Suprapubic skin (tissue), 4 donors: Measurements from ENCODE around the gene PTPRN2. TPM values are rescaled to one million over a fixed set of nuclear protein-coding genes. Genes with fewer than 3 reads are reported as not detected.

ENCODE experiments used
- DNase-seq, 2 donors: peaks; one replicate each; pipeline ENCODE4 v3.0.0-alpha.2; 2019; ENCODE audit warnings: low spot score in 2 of 2
- H3K27ac ChIP-seq: fragments of 200-600 bp; sonication (generic); one replicate; pipeline ENCODE4 v1.5.1; 2019
- H3K27me3 ChIP-seq: fragments of 200-600 bp; sonication (generic); one replicate; pipeline ENCODE4 v1.5.1; 2019
- H3K36me3 ChIP-seq: fragments of 200-600 bp; sonication (generic); one replicate; pipeline ENCODE4 v1.5.1; 2019
- H3K4me1 ChIP-seq: fragments of 200-600 bp; sonication (generic); one replicate; pipeline ENCODE4 v1.5.1; 2019
- H3K4me3 ChIP-seq: fragments of 200-600 bp; sonication (generic); one replicate; pipeline ENCODE4 v1.5.1; 2019; ENCODE audit warnings: mild to moderate bottlenecking
- H3K9me3 ChIP-seq: fragments of 200-600 bp; sonication (generic); one replicate; pipeline ENCODE4 v1.5.1; 2019
- EP300 ChIP-seq: sonication (generic); formaldehyde crosslinking; IDR thresholded peaks from one replicate; pipeline ENCODE4 v1.6.1; 2017; ENCODE audit warnings: antibody characterized with exemption
- POLR2A ChIP-seq, 2 donors: fragments of 450-650 bp; IDR thresholded peaks; one replicate each; pipeline ENCODE4 v1.6.1; 2017; ENCODE audit warnings: antibody characterized with exemption in 2 of 2, mild to moderate bottlenecking in 2 of 2, moderate library complexity in 2 of 2
- POLR2AphosphoS5 ChIP-seq, 3 donors: sonication (generic); formaldehyde crosslinking; IDR thresholded peaks; one replicate each; pipeline ENCODE4 v1.6.1; 2017; ENCODE audit warnings: antibody characterized with exemption in 3 of 3
- WGBS: methylation state at CpG from one replicate; pipeline ENCODE4 v1.1.5; 2018; 5-methylcytosine and 5-hydroxymethylcytosine counted together
- total RNA-seq, 4 donors: library from RNA; depleted of rRNA; stranded (reverse); fragments of >200 nt; gene quantifications; one replicate each; pipeline ENCODE4 v1.1.0, GENCODE V29; 2016
- TF ChIP-seq, protein P1 (sequence below), 2 donors: fragments of 200-600 bp in 1 of 2; fragments of 450-650 bp in 1 of 2; sonication (generic) in 1 of 2; IDR thresholded peaks; one replicate each; pipeline ENCODE4 v1.5.1; 2016 to 2019; ENCODE audit warnings: antibody characterized with exemption in 2 of 2, mild to moderate bottlenecking in 1 of 2, moderate library complexity in 1 of 2

Gene PTPRN2
- total RNA-seq, 4 donors from 2014 or later: 0.23 to 1.8 (median 1.3) TPM

- H3K27ac ChIP-seq: no peak overlapping the region
- TF ChIP-seq EP300 (no peak), POLR2AphosphoS5 (IDR thresholded peaks at IDR 0.05) (no peak), POLR2A (IDR thresholded peaks at IDR 0.05) (no peak)
- TF ChIP-seq, protein P1, sequence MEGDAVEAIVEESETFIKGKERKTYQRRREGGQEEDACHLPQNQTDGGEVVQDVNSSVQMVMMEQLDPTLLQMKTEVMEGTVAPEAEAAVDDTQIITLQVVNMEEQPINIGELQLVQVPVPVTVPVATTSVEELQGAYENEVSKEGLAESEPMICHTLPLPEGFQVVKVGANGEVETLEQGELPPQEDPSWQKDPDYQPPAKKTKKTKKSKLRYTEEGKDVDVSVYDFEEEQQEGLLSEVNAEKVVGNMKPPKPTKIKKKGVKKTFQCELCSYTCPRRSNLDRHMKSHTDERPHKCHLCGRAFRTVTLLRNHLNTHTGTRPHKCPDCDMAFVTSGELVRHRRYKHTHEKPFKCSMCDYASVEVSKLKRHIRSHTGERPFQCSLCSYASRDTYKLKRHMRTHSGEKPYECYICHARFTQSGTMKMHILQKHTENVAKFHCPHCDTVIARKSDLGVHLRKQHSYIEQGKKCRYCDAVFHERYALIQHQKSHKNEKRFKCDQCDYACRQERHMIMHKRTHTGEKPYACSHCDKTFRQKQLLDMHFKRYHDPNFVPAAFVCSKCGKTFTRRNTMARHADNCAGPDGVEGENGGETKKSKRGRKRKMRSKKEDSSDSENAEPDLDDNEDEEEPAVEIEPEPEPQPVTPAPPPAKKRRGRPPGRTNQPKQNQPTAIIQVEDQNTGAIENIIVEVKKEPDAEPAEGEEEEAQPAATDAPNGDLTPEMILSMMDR (IDR thresholded peaks at IDR 0.05): no peak
- no peaks in the 10 kb centered on the region for H3K36me3 ChIP-seq
- H3K4me3 ChIP-seq: no peak overlapping the region
- H3K27me3 ChIP-seq: peaks cover 8% of the 10 kb centered on the region
- H3K4me1 ChIP-seq: peaks cover 21% of the 10 kb centered on the region
- peak; percentile 37 to 80 for DNase-seq
- WGBS: 93% methylated on average over 21 of the region's 27 CpGs
- H3K9me3 ChIP-seq: no peaks in the 10 kb centered on the region
Observed at GRCh38 chr7:158019726-158020705, 567.6 kb downstream of the PTPRN2 start.

GRCh38 chr7:158018971-158019645, 568.5 kb downstream of the PTPRN2 start:
- Histone ChIP-seq H3K27ac (no peak overlapping the region), H3K27me3 (peaks cover 8% of the 10 kb centered on the region), H3K36me3 (no peaks in the 10 kb centered on the region), H3K9me3 (no peaks in the 10 kb centered on the region), H3K4me1 (peaks cover 21% of the 10 kb centered on the region), H3K4me3 (no peak overlapping the region)
- no peak for TF ChIP-seq POLR2A (IDR thresholded peaks at IDR 0.05)
- TF ChIP-seq EP300: no peak
- TF ChIP-seq, protein P1 (IDR thresholded peaks at IDR 0.05): no peak
- no peak for TF ChIP-seq POLR2AphosphoS5 (IDR thresholded peaks at IDR 0.05)
- WGBS: 75% methylated on average over 20 of the region's 20 CpGs
- peak; percentile 38 to 64 for DNase-seq

GRCh38 chr7:158018098-158018762, 569.4 kb downstream of the PTPRN2 start:
- H3K27me3 ChIP-seq: peaks cover 8% of the 10 kb centered on the region
- TF ChIP-seq POLR2A (IDR thresholded peaks at IDR 0.05) (no peak), EP300 (no peak), POLR2AphosphoS5 (IDR thresholded peaks at IDR 0.05) (no peak)
- TF ChIP-seq, protein P1 (IDR thresholded peaks at IDR 0.05): no peak
- no peaks in the 10 kb centered on the region for H3K36me3 ChIP-seq
- no peaks in the 10 kb centered on the region for H3K9me3 ChIP-seq
- no peak overlapping the region for H3K27ac ChIP-seq
- no peak overlapping the region for H3K4me3 ChIP-seq
- peaks cover 21% of the 10 kb centered on the region for H3K4me1 ChIP-seq
- 91% methylated on average over 19 of the region's 19 CpGs for WGBS
- peak; percentile 13 to 53 for DNase-seq

DNA sequence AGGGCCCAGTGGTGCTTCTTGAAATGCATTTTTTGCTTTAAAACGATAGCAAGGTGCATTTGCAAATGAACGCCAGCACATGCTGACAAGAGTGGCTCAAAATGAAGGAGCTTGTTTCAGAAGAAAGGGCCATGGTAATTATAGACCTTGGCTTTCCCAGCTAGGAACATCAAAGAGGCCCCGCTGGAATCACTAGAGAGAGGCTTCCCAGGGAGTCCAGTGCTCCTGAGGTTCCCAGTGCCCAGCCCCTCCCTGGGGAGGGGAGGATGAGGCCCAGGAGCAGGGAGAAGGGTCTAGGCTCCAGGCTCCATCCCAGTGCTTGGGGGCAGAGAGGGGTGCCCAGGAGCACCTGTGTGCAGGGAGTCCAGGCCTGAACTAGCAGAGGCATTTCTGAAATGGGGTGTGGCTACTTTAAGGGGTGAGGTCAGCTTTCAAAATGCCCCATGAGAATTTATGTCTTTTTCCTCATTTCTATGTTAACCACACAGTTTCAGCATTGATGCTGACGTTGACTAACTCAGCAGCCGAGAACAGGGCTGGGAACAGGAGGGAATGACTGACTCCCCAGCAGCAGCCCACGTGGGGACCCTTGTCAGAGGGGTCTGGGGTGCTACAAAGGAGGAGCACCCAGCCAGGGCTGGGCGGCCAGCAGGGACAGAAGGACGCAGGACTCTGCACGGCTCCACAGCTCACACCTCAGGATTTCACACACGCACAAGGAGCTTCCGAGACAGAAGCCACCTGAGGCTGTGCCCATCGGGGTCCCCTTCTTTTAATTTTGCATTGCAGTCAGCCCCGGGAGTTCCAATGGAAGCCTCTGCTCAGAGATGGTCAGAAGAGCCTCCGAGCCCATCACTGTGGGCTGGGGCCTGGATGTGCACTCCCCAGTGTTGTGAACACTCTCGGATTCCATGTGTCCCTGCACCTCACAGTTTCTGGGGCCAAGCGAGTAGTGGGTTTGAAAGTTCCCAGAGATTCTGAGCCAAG, 570.2 kb downstream of the PTPRN2 start:
- Histone ChIP-seq H3K36me3 (no peaks in the 10 kb centered on the region), H3K4me1 (peaks cover 21% of the 10 kb centered on the region), H3K4me3 (no peak overlapping the region), H3K27me3 (peaks cover 8% of the 10 kb centered on the region), H3K9me3 (no peaks in the 10 kb centered on the region), H3K27ac (no peak overlapping the region)
- no peak for TF ChIP-seq POLR2A (IDR thresholded peaks at IDR 0.05)
- no peak for TF ChIP-seq EP300
- peak; percentile 33 to 66 for DNase-seq
- 60% methylated on average over 5 of the region's 16 CpGs for WGBS
